NCI-H2107 (cell line): ENCODE results near the gene GPR143.

ENCODE experiments used
- DNase-seq: peaks from one replicate; lab custom pipeline; 2025; lab: John Stamatoyannopoulos, UW

GPR143 gene

DNA sequence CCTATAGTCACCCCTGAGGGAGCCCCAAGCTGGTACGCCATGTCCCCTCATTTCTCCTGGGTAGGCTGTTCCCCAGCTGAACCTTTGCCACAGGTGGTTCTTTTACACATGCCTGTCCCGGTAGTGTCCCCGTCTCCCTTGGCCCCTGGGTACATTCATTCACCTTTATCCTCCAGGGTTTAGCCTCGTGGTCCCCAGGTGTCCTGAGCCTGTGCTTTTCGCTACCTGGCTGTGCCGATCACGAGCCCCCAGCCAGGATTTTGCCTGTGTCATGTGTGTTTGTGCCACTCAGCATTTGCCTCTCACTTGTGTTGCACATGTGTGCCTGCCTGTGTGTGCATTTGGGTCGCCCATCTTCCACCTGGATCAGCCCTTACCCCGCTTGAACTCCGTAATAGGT is 57.6 kb downstream of the GPR143 start:
- no peak for DNase-seq

DNA sequence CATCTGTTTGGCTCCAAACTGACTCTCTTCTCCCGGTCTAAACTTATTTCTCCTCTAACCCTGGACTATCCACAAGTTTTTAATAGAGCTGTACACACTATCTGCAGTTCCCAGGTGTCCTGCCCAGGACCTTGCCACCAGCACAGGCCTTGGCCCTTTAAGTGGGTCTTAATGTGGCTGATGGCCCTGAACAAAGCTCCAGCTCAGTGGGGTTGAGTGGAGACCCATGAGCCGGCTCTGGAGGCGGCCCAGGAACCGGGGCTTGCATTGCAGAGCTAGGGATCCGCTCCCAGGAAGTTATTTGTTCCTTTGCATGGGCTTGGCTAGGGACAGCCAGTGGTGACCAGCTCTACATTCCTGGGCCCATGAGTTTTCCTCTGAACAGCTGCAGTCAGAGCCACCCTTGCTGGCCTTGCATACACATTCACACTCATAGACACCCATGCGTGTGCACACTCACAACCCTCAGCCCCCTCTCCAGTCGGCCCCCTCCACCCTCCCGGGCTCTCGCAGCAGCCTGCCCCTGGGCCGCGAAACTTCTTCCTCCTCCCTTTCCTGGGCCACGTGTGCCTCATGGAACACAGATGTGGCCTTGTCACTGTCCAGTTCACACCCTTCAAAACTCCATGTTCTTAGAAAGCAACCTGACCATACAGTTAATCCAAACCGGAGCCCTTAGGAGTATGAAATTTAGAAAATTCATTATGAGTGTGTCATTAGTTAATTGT is 58.2 kb downstream of the GPR143 start:
- DNase-seq: no peak

DNA sequence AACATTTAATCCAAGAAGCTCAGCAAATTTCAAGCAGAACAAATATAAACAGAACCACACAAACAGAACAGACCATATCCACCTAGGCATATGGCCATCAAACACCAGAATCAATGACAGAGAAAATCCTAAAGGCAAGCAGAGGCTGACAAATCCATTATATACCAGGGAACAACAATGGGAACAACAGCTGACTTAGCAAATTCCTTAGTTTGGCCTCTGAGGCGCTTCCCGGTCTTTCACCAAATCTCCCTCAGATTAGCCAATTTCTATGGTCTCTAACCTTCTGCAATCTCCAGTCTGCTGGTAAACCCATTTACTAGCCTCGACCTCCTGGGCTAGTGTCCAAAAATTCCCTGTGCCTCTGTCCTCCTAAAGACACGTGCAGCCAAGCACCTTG is 59.2 kb downstream of the GPR143 start:
- no peak for DNase-seq

DNA sequence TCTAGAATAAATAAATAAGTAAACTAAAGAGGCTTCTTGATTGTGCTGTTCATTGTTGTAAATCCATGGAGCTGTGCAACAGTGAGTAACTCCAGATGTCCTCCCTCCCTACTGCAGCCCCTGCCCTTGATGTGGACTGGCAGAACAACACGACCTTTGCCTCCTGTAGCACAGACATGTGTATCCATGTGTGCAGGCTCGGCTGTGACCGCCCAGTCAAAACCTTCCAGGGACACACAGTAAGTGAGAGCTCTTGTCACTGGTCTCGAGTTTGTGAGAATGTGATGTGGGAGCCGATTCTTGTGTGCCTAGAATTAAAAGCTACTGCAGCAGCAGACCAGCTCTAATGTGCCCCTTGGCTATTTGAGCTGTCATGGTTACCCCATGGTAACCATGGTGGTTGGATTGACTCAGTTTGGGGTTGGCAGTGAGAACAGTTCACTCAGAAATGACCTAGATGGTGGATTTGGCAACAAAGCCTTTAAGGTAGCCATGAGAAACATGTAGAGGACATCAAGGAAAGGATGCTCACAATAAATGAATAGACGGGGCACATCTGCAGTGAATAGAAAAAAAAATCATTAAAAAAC is 60.7 kb downstream of the GPR143 start:
- no peak for DNase-seq

DNA sequence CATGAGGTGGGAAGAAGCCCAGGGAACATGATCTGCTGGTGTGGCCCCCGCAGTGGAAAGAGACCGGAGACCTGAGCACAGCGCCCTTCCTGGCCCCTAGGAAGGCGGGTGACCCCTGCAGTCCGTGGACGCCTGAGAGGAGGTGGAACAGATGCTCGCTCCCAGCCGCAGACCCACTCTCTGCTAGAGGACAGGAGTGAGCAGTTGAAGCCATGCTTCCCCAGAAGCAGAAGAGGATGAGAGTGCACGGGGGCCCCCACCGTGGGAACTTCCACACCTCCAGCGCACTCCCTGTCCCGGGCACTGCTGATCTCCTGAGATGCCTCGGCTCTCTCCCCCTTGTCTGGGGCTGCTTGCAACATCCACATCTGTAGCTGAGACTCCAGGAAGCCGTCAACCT is 62.2 kb downstream of the GPR143 start:
- DNase-seq: no peak

DNA sequence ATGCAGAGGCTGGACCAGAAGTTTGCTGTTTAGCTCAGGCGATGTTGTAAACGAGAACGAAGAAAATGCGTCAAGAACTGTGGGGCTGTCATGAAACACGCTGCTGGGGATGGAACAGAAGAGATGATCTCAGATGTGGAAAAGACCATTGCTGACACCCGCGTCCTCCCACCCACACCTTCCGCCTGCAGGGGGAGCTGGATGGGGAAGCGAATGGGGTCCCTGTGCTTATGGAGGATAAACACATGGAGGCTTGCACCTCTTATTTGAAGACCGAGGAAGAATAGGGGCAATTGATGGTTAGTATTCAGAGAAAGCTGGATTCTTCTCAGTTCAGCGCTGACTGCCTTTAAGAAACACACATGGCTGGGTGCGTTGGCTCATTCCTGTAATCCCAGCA is 63.9 kb downstream of the GPR143 start:
- no peak for DNase-seq

- DNase-seq: no peak
Measured at GRCh38 chrX:9700555-9700954, 65.1 kb downstream of the GPR143 start.

DNA sequence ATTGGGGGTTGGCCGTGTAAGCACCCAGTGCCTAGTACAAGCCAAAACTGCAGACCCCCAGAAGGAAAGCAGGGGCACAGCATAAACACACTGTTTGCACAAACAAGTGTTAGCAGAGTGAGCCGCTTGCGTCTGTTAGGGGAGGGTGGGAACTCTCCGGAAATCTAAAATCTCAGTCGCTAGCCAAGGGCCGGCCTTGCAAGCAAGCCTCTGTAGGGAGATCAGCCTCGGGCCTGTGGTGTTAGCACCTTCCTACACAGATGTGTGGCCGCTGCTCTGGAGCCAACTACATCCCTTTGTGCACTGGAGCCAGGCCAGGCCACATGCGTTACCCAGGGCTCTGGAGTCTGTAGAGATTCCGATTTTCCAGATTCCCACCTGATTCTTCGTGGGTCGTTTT is 67.1 kb downstream of the GPR143 start:
- DNase-seq: no peak

- no peak for DNase-seq
Measured at GRCh38 chrX:9693307-9694001, 72.2 kb downstream of the GPR143 start.

DNA sequence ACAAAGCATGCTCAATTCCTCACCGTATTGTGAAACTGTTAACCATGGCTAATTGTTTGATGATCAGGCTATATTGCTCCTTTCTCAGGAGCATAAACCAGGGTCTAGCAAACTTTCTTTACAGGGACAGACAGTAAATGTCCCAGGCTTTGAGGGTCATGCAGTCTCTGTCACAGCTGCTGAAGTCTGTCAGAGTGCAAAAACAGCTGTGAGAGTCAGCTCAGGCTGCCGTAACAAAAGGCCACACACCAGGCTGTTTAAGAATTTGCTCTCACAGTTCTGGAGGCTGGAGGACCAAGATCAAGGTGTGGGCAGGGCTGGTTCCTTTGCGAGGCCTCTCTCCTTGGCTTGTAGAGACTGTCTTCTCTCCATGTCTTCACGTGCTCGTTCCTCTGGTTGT is 75.6 kb downstream of the GPR143 start:
- no peak for DNase-seq

DNA sequence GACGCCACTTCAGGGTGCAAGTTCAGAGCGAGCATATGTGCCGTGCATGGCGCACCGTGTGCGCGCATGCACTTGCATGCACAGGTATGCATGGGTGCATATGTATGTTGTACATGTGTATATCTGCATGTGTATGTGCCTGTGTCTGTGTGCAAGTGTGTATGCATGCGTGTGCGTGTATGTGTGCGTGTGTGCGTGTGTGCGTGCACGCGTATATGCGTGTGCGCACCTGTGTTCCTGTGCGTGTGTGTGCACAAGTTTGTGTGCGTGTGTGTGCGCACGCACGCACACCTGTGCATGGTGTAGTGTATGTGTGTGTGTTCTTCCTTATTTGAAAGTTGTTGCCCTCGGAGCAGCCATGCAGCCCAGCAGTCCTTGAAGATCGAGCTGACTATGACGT is 76.8 kb downstream of the GPR143 start:
- DNase-seq: no peak

DNA sequence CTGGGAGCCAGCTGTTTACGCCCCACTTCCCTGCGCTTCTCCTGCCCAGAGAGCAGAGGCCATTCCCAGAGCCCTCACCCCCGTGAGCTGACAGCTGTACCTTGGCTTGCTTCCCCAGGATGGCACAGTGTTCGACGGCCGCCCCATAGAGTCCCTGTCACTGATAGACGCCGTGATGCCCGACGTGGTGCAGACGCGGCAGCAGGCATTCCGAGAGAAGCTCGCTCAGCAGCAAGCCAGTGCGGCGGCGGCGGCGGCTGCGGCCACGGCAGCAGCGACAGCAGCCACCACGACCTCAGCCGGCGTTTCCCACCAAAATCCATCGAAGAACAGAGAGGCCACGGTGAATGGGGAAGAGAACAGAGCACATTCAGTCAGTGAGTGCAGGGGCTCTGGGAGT is 77.7 kb downstream of the GPR143 start:
- no peak for DNase-seq

- no peak for DNase-seq
Measured at GRCh38 chrX:9683350-9683749, 82.3 kb downstream of the GPR143 start.

DNA sequence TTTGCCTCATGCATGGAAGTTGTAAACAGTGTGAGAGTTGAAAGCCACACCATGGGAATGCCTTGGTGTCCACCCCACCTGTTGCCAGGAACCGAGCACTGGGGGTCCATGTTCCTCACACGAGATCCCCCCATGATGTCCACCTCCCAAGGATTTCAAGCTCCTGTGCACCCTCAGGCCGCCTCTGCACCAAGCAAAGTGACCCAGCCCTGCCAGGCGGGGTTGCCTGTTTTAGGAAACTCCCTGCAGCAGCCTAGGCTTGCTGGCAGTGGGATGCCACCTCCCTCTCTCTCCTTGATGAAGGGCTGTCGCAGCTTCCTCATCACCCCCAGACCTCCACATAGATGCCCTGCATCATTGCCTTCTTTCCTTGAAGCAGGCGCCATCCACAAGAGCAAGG is 82.8 kb downstream of the GPR143 start:
- no peak for DNase-seq

- no peak for DNase-seq
Measured at GRCh38 chrX:9682456-9682855, 83.2 kb downstream of the GPR143 start.

GRCh38 chrX:9681422-9681821 is 84.2 kb downstream of the GPR143 start:
- no peak for DNase-seq

DNA sequence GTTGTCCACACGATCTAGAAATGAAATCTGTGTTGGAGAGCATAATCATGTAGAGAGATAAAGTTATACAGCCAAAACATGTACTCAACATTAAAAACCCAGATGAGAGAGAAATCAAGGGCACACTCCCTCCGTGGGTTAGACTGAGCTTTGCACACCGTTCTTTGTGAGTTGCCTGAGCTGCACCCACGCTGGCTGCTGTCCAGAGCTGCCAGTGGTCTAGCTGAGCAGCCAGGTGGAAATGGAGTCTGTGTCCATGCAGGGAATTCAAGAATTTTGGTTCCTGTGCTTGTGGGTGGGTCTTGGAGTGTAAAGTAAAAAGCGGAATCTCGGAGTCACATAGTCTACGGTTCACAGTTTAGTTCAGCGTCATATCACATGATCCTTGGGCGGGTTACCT is 84.6 kb downstream of the GPR143 start:
- DNase-seq: no peak

GRCh38 chrX:9678215-9678965 is 87.3 kb downstream of the GPR143 start:
- no peak for DNase-seq

DNA sequence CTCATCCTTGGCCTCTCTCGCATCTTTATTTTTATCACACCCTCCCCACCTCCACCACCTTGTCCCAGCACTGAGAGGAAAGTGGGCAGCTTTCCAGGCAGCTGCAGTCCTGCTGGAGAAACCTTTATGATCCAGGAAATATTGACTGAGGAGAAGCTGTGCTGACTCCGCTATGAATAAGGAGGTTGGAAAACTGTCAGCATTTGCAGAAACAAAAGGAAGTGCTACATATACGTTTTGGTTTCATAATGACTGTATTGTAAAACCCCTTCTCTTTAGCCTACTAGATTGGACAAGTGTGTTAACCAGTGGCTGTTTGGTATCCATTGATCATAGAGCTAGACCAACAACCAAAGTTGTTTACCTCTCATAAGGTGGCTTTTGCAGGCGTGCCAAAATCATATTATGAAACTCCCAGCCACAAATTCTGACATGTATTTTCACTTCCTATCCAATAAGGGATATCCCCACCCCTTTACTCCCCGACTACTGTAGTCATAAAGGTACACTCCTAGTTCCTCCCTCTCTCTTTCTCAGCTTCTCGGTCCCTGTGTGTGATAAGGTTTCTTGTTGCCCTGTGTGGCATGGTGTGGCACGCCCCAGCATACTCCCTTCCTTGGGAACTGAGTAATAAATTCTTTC is 88.4 kb downstream of the GPR143 start:
- DNase-seq: no peak

- DNase-seq: no peak
Measured at GRCh38 chrX:9676738-9677097, 88.9 kb downstream of the GPR143 start.

DNA sequence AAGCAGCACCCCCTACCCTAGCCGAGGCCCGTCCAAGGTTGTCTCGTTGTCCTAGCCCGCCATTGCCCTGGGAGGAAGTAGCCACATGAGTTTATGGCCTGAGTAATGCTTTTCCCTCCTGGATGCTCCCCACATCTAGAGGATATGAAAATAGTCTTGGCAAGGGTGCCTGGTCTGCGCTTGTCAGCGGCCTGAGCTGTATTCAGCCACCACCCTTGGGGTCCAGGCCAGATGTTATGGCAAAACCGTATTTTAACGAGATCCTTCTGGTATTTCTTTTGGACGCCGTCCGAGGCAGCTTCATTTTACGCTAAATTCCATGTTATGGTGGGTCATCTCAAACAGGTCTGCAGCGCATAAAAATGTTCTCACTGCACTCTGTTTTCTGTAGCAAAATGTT is 89.3 kb downstream of the GPR143 start:
- no peak for DNase-seq
